ENCODE results near the gene ZNF133.
"Not testable (repeated sequence)": the region's sequence is repeated elsewhere in the genome, so short reads cannot be mapped to it uniquely, and the experiment has no call there.

The ZNF133 gene

DNA sequence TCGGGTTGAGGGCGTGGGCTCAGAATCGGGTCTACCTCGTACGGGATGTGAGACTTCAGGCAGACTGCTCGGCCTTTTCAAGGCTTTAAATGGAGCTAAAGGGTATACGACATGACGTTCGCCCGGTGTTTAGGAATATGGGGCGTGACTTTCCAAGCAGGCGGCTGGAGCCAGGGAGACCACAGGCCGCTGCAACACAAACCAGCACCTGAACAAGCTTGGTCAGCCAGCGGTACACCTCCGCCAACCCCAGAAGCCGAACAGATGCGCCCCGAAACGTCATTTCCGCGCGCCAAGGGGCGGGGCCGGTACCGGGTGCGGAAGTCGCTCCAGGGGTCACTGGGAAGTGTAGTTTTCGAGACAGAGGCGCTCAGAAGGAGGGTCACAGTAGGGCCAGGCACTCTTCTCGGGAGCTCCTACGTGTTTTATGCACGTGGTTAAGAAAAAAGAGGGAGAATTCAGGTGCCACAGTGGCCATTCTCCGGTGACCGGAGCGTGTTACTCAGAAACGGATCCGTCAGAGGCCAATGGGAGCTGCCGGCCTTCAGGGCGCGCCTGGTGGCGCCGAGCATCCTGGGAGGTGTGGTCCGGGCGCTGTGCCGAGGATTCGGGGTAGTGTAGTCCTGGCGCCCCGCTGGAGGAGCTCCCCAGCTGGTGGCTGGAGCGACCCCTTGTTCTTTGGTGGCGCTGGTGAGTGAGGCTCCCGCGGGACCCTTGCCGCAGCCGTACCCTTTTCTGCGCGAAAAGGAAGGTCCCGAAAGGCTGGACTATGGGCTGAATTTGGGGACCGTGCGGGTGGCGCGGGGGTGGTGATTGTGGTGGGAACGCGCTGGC is at the start of gene ZNF133:
Gene ZNF133, plus strand, starts transcription at position 613 of the 834 bp plus-strand sequence. CDS start 17,160 bp downstream, outside the sequence.
- DNase-seq (ENCODE audit: low spot score) = peak; percentile 88

- no peak for DNase-seq (ENCODE audit: low spot score)
Observed at GRCh38 chr20:18240997-18241396, 47.3 kb upstream of the ZNF133 start.

DNA sequence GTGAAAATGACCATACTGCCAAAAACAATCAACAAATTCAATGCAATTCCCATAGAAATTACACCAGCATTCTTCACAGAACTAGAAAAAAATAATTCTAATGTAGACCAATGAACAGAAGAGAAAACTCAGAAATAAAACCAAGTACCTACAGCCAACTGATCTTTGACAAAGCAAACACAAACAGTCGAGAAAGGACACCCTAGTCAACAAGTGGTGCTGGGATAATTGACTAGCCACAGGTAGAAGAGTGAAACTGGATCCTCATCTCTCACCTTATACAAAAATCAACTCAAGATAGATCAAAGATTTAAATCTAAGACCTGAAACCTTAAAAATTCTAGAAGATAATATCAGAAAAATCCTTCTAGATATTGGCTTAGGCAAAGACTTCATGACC is 44.5 kb upstream of the ZNF133 start:
- no peak for DNase-seq (ENCODE audit: low spot score)

GRCh38 chr20:18248545-18248944 is 39.8 kb upstream of the ZNF133 start:
- DNase-seq (ENCODE audit: low spot score) = not testable (repeated sequence)

- no peak for DNase-seq (ENCODE audit: low spot score)
Observed at GRCh38 chr20:18250217-18250616, 38.1 kb upstream of the ZNF133 start.

DNA sequence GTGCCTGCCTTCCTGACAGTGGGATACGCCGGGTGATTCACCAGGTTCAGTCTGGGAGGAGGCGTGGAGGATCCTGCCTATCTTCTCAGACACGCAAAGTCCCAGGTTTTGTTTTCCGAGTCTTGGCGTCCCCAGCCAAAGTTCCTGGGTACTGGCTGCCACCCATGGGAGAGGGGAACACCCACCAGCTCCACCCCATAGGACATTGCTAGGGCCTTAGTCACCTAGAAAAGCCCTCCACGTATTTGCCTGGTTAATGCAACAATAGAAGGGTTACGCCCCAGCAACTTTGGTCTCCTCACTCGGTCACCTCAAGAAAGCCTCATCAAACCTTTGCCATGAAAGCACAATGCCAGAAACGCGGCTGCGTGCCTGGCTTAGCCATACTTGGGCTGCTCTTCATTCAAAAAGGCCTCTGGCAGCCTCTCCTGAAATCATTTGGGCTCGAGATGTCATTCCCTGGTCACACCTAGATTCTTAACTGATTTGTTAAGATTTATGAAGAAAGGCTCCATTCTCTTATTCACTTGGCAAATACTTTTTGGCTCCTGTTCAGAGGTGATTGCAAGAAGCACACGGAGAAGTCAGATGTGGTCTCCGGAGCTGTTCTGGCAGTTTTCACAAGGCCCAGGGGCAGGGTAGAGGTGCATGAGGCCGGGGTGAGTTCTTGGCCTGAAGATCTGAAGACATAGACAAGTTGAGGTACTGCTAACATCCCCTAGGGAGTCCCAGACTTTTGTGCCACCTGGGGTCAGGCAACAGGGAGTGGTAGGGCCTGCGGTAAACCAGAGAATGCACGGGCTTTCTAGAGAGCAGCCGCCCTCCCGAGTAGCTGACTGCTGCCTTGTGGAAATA is 35.5 kb upstream of the ZNF133 start:
- no peak for DNase-seq (ENCODE audit: low spot score)

GRCh38 chr20:18254615-18255014 is 33.7 kb upstream of the ZNF133 start:
- DNase-seq (ENCODE audit: low spot score) = no peak

GRCh38 chr20:18255526-18255925 is 32.8 kb upstream of the ZNF133 start:
- no peak for DNase-seq (ENCODE audit: low spot score)

- DNase-seq (ENCODE audit: low spot score) = no peak
Observed at GRCh38 chr20:18256440-18257090, 31.8 kb upstream of the ZNF133 start.

DNA sequence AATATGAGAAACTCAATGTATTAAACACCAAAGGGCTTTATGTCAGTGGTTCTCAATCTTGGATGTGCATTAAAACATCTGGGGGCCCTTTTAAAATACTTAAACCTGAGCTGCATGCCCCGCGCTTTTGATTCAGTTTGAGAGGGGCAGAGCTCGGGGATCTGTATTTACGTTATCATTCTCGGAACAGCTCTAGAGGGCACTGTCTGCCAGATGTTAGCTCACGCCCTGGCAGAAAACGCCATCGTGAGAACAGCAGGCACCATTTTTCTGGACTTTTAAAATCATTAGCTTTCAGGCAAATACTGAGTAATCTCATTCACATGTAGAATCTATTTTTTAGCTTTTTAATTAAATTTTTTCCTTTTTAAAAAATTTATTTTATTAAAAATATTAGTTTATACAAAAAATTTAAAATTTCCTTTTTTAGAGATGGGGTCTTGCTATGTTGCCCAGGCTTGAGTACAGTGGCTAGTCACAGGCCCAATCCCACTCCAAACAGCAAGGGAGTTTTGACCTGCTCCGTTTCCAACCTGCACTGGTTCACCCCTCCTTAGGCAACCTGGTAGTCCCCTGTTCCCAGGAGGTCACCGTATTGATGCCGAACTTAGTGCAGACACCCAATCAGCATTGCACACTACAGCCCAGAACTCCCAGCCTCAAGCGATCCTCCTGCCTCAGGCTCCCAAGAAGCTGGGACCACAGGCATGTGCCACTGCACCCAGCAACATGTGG is 30.0 kb upstream of the ZNF133 start:
- DNase-seq (ENCODE audit: low spot score) = no peak

- no peak for DNase-seq (ENCODE audit: low spot score)
Observed at GRCh38 chr20:18259730-18260129, 28.6 kb upstream of the ZNF133 start.

DNA sequence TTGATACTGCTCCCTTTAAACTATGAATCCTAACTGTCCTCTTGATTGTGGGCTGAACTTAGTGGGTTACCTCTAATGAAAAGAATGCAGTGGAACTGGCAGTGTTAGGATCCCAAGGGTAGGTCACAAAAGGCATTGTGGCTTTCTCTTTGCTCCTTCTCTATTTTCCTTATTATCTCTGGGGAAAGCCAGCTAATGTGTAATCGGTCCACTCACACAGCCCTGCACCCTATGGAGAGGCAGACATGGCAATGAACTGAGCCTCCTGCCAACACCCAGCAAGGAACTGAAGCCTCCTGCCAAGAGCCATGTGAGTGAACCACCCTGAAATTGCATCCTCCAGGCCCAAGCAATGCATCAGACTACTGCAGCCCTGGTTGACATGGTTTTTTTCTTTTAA is 24.6 kb upstream of the ZNF133 start:
- no peak for DNase-seq (ENCODE audit: low spot score)

DNA sequence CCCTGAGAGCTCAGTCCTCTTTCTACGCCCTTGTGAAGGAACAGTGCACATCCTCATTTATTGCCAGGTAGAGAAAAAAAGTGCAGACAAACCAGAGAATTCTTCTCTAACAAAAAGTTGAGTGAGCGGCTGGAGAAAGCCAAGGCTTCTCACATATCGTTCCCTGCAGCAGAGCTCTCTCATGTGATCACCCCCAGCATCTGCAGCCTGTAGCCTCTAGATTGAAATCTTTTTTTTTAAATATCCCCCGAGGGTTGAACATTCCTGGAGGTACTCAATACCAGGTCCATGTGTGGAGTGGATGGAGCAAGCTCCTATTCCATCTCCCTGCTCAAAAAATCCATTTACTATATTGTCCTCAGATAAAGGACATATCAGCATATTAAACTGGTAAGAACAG is 22.9 kb upstream of the ZNF133 start:
- no peak for DNase-seq (ENCODE audit: low spot score)

DNA sequence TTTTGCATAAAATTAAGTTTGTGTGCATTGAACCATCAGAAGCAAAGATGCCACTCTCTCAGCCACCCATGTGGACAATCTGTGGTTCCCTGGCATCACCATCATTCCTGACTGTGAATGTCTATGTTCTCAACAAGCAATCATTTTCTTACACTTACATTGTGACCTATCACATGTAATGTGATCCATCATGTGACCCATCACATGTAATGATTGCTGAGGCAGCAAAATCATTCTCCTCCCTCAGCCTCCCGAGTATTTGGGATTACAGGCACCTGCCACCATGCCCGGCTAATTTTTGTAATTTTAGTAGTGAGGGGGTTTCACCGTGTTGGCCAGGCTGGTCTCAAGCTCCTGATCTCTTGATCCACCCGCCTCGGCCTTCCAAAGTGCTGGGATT is 22.0 kb upstream of the ZNF133 start:
- no peak for DNase-seq (ENCODE audit: low spot score)

DNA sequence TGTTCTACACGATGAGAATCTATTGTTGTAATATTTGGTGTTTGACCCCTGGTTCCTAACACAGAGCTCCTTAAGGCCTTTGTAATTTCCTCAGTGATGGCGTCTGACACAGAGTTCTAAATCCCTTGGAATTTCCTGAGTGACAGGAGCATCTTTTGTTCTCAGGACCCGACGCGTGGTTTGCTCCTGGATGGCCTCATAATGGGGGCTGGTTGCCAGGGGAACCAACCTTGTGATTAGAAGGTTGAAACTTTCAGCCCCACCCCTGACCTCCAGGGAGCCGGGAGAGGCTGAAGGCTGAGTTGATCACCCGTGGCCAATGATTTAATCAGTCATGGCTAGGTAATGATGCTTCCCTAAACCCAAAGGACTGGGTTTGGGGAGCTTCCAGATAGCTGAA is 20.5 kb upstream of the ZNF133 start:
- DNase-seq (ENCODE audit: low spot score) = no peak

DNA sequence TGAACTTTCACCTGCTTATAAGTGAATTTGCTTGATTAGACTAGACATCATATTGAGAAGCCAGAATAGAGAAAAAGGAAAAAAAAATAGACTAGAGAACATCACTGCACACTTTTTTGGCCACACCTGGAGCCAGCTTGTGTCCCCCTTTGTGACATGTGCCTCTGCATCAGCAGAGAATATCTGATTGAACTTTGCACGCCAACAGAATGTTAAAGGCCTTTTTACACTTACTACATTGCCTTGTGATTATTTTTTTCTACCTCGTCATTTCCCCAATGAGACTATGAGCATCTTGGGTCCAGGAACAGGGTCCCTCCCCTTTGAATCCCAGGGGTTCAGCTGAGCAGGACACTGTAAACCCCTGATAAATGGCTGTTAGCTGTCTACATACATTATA is 17.2 kb upstream of the ZNF133 start:
- DNase-seq (ENCODE audit: low spot score) = no peak

DNA sequence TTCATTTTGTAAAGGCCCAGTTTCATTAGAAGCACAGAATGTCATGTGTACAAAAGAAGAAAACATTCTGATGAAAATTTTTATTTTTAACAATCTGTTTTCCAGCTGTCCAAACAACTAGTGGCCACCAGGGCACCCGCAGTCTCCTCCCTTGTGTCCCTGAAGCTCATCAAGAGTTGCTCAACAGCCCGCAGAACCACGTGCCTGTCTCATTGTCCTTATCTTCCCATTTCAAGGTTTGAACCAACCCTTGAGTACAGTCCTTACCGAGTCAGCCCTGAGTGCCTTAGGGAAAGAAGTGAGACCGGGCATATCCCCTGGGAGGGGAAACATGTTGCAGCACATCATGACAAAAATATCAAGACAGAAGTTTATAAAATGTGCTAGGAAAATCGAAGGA is 15.9 kb upstream of the ZNF133 start:
- DNase-seq (ENCODE audit: low spot score) = peak; percentile 22

- no peak for DNase-seq (ENCODE audit: low spot score)
Observed at GRCh38 chr20:18273738-18274137, 14.6 kb upstream of the ZNF133 start.

GRCh38 chr20:18275960-18276359 is 12.4 kb upstream of the ZNF133 start:
- not testable (repeated sequence) for DNase-seq (ENCODE audit: low spot score)

- DNase-seq (ENCODE audit: low spot score) = peak; percentile 58
Observed at GRCh38 chr20:18276821-18277220, 11.5 kb upstream of the ZNF133 start.

DNA sequence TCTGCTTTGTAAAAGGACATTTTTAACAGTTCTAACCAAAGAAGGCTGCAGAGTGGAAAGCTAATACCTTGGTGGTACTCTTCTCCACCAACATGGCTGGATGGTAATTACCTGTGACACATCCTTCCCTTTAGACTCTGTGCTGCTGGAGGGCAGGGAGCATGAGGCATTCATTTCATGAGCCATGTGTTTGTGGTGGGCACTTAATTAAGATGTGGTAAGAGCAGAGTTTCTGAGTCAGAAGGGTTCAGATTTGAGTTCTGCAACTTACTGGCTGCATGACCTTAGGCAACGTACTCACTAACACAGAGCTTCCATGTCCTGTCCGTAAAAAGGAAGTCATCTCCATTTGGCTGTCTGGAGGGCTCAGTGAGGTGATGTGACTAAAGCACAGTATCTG is 9.1 kb upstream of the ZNF133 start:
- DNase-seq (ENCODE audit: low spot score) = no peak
